ENCODE data around the gene MAD1L1. TPM values are rescaled to one million over a fixed set of nuclear protein-coding genes. Genes with fewer than 3 reads are reported as not detected.
"Not testable (repeated sequence)": the region's sequence is repeated elsewhere in the genome, so short reads cannot be mapped to it uniquely, and the experiment has no call there.

Gene MAD1L1
- total and polyA plus RNA-seq, 8 donors, result 12.8 to 469 (median 27.3) TPM

DNA sequence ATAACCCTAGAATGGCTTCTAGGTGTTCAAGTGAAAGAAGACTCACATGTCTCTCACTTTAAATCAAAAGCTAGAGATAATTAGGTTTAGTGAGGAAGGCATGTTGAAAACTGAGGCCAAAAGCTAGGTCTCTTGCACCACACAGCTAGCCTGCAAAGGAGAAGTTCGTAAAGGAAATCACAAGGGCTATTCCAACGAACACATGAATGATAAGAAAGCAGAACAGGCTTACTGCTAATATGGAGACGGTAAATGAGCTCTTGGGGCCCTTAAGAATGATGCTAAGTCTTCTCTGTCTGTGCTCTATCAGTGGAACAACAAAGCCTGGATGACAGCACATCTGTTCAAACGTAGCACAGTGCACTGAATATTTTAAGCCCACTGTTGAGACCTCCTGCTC, 401.3 kb downstream of the MAD1L1 start:
- DNase-seq; H3K9me3 ChIP-seq; intact Hi-C loops (cut with DNase I; ENCODE audit: low total_unique reads); H3K4me1 ChIP-seq; H3K27me3 ChIP-seq; H3K36me3 ChIP-seq; H3K4me3 ChIP-seq; H3K27ac ChIP-seq: not testable (repeated sequence)
- 90 to 98% (median 92%) methylated on average over 4 of the region's 4 CpGs for WGBS, 5 donors

DNA sequence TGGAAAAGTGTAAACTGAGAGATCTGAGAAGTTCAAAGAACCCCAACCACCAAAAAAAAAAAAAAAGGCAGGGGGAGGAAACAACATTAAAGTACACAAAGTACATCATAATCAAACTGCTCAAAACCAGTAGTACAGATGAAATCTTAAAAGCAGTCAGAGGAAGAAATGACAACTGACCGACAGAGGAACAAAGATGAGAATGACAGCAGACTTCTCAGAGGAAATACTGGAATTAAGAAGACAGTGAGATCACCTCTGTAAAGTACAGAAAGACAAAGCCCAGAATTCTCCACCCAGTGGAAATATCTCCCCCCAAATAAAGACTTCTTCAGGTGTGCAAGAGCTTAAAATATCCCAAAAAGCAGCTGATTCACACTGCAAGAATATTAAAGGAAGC, 403.1 kb downstream of the MAD1L1 start:
- H3K36me3 ChIP-seq; H3K27ac ChIP-seq; DNase-seq; H3K4me1 ChIP-seq; H3K4me3 ChIP-seq; H3K9me3 ChIP-seq; intact Hi-C loops (cut with DNase I; ENCODE audit: low total_unique reads); H3K27me3 ChIP-seq: not testable (repeated sequence)
- WGBS, 5 donors, result 75 to 98% (median 96%) methylated on average over 1 of the region's 1 CpG

GRCh38 chr7:1829111-1829510, 403.6 kb downstream of the MAD1L1 start:
- H3K4me1 ChIP-seq, result no peaks in the 10 kb centered on the region
- 86 to 99% (median 95%) methylated on average over 6 to 22 of the region's 22 CpGs for WGBS, 5 donors
- no peaks in the 10 kb centered on the region for H3K9me3 ChIP-seq
- intact Hi-C loops (cut with DNase I; ENCODE audit: low total_unique reads), result no loop called here
- H3K4me3 ChIP-seq, result no peak overlapping the region
- DNase-seq, result no peak
- H3K27ac ChIP-seq, result no peak overlapping the region
- no peaks in the 10 kb centered on the region for H3K27me3 ChIP-seq
- H3K36me3 ChIP-seq, result no peaks in the 10 kb centered on the region
- TF ChIP-seq EP300 (IDR thresholded peaks at IDR 0.05) (no peak), POLR2A (IDR thresholded peaks at IDR 0.05) (no peak), POLR2AphosphoS5 (IDR thresholded peaks at IDR 0.05) (no peak)
- TF ChIP-seq, protein P1, sequence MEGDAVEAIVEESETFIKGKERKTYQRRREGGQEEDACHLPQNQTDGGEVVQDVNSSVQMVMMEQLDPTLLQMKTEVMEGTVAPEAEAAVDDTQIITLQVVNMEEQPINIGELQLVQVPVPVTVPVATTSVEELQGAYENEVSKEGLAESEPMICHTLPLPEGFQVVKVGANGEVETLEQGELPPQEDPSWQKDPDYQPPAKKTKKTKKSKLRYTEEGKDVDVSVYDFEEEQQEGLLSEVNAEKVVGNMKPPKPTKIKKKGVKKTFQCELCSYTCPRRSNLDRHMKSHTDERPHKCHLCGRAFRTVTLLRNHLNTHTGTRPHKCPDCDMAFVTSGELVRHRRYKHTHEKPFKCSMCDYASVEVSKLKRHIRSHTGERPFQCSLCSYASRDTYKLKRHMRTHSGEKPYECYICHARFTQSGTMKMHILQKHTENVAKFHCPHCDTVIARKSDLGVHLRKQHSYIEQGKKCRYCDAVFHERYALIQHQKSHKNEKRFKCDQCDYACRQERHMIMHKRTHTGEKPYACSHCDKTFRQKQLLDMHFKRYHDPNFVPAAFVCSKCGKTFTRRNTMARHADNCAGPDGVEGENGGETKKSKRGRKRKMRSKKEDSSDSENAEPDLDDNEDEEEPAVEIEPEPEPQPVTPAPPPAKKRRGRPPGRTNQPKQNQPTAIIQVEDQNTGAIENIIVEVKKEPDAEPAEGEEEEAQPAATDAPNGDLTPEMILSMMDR (IDR thresholded peaks at IDR 0.05), result no peak

DNA sequence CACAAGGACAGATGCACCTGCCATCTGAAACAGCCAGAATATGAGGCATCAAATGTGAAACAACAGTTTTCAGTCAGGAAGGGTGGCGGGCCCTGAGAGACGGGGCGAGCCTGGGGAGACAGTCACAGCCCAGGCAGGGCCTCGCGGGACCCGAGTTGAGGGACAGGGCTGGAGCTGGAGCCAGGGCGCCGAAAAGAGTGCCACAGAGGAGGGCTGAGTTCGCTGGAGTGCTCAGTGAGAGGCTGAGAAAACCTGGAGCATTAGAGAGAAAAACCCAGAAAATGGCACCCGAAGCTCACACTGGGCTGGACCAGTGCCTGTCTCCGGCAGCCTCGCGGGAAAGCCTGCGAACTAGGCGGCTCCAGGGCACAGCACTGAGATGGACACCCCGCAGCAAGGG, 404.6 kb downstream of the MAD1L1 start:
- peak in 1 of 2 donors; percentile 19 for DNase-seq
- H3K9me3 ChIP-seq; H3K4me1 ChIP-seq; intact Hi-C loops (cut with DNase I; ENCODE audit: low total_unique reads); H3K27ac ChIP-seq; H3K36me3 ChIP-seq; H3K4me3 ChIP-seq; H3K27me3 ChIP-seq: not testable (repeated sequence)
- 90 to 98% (median 95%) methylated on average over 4 to 16 of the region's 16 CpGs for WGBS, 5 donors

DNA sequence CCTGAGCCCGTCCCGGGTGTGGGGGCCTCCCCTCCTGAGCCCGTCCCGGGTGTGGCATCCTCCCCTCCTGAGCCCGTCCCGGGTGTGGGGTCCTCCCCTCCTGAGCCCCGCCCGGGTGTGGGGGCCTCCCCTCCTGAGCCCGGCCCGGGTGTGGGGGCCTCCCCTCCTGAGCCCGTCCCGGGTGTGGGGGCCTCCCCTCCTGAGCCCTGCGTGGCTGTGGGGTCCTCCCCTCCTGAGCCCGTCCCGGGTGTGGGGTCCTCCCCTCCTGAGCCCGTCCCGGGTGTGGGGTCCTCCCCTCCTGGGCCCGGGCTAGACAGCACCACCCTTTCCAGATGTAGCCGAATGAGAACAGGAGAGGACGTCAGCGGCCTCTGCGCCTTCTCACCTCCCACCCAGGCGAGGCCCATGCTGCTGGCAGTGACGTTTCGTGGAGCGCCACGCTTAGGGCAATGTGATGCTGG, 405.2 kb downstream of the MAD1L1 start:
- H3K36me3 ChIP-seq; H3K4me1 ChIP-seq; H3K9me3 ChIP-seq; H3K27ac ChIP-seq; intact Hi-C loops (cut with DNase I; ENCODE audit: low total_unique reads); H3K4me3 ChIP-seq; H3K27me3 ChIP-seq: not testable (repeated sequence)
- DNase-seq, result peak in 1 of 2 donors; percentile 21
- 80 to 94% (median 89%) methylated on average over 1 to 27 of the region's 27 CpGs for WGBS, 5 donors

DNA sequence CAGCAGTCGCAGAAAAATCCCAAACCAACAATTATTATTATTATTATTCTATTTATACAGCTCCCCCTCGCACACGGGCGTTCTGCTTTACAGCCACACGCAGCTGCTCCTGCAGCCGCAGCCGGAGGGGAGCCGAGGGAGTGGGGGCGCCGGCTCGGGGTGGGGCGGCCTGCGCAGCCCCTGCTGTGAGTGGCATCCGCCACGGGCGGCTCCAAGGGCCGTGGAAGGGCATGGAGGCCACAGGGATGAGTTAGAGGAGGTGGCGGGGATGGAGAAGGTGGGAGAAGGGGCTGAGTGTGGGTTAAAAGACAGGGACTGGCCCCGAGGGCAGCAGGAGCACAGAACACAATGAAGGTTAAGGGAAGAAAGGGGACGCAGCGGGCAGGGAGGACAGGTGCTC, 405.8 kb downstream of the MAD1L1 start:
- H3K4me3 ChIP-seq; H3K27me3 ChIP-seq; DNase-seq; H3K36me3 ChIP-seq; H3K9me3 ChIP-seq; H3K27ac ChIP-seq; intact Hi-C loops (cut with DNase I; ENCODE audit: low total_unique reads); H3K4me1 ChIP-seq: not testable (repeated sequence)
- whole genome bisulfite sequencing, 5 donors, result 90 to 98% (median 94%) methylated on average over 16 to 20 of the region's 21 CpGs

- Histone ChIP-seq H3K9me3 (no peaks in the 10 kb centered on the region), H3K27me3 (no peaks in the 10 kb centered on the region), H3K4me3 (no peak overlapping the region), H3K36me3 (no peaks in the 10 kb centered on the region), H3K4me1 (no peaks in the 10 kb centered on the region), H3K27ac (no peak overlapping the region)
- intact Hi-C loops (cut with DNase I; ENCODE audit: low total_unique reads), result no loop called here
- WGBS, 5 donors, result 92 to 97% (median 95%) methylated on average over 19 to 45 of the region's 45 CpGs
- no peak for TF ChIP-seq POLR2AphosphoS5 (IDR thresholded peaks at IDR 0.05)
- TF ChIP-seq POLR2A (IDR thresholded peaks at IDR 0.05), result no peak
- TF ChIP-seq EP300 (IDR thresholded peaks at IDR 0.05), result no peak
- TF ChIP-seq, protein P1 (IDR thresholded peaks at IDR 0.05), result no peak
- DNase-seq, result peak in 1 of 2 donors; percentile 24
Observed at GRCh38 chr7:1825897-1826741, 406.6 kb downstream of the MAD1L1 start.

GRCh38 chr7:1825647-1825896, 407.2 kb downstream of the MAD1L1 start:
- 93 to 100% (median 95%) methylated on average over 3 to 4 of the region's 4 CpGs for WGBS, 5 donors
- DNase-seq; H3K4me3 ChIP-seq; H3K36me3 ChIP-seq; H3K27ac ChIP-seq; H3K27me3 ChIP-seq; intact Hi-C loops (cut with DNase I; ENCODE audit: low total_unique reads); H3K9me3 ChIP-seq; H3K4me1 ChIP-seq: not testable (repeated sequence)

GRCh38 chr7:1824882-1825646, 407.7 kb downstream of the MAD1L1 start:
- peak in 1 of 2 donors; percentile 8 for DNase-seq
- intact Hi-C loops (cut with DNase I; ENCODE audit: low total_unique reads); H3K27me3 ChIP-seq; H3K36me3 ChIP-seq; H3K9me3 ChIP-seq; H3K27ac ChIP-seq; H3K4me1 ChIP-seq; H3K4me3 ChIP-seq: not testable (repeated sequence)
- WGBS, 5 donors, result 88 to 98% (median 95%) methylated on average over 13 to 28 of the region's 28 CpGs
